Fibroblast of villous mesenchyme (primary cell): ENCODE data around the gene NACA. TPM values are rescaled to one million over a fixed set of nuclear protein-coding genes. Genes with fewer than 3 reads are reported as not detected.

ENCODE experiments used
- DNase-seq: peaks from one replicate; pipeline ENCODE4 v3.0.0-alpha.2; 2010; ENCODE audit warnings: low read depth
- H3K4me3 ChIP-seq: 2 replicates; pipeline ENCODE4 v1.5.1; 2011; ENCODE audit warnings: low read depth, mild to moderate bottlenecking, low read length
- total RNA-seq: library from RNA; depleted of rRNA; stranded (reverse); fragments of >200 nt; gene quantifications from 2 replicates; pipeline ENCODE4 v1.2.3, GENCODE V29; 2012
- TF ChIP-seq, protein P1 (sequence below): IDR thresholded peaks from 2 replicates; pipeline ENCODE4 v1.5.1; 2012; ENCODE audit warnings: low read depth, mild to moderate bottlenecking, low read length; ENCODE audit not compliant: insufficient read depth

Gene NACA
- total RNA-seq, 1 donor: 656 TPM

DNA sequence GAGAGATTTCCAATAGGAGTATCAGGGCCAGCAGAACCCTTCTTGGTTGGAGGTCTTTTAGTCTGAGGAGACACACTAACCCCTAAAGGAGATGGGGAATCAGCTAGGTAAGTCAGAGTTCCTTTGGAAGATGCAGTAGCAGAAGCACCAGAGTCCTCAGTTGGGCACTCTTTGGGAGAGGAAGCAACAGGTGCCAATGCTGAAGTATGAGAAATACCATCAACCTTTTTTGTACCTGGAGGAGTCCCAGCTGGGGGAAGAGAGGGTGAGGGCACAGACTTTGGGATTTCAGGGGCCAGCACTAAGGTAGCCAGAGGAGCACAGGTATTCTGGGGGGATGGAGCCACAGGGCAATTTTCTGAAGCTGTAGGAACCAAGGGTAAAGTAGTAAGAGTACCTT is 6.0 kb downstream of the NACA start:
- H3K4me3 ChIP-seq: no peak overlapping the region
- no peak for DNase-seq
- TF ChIP-seq, protein P1, sequence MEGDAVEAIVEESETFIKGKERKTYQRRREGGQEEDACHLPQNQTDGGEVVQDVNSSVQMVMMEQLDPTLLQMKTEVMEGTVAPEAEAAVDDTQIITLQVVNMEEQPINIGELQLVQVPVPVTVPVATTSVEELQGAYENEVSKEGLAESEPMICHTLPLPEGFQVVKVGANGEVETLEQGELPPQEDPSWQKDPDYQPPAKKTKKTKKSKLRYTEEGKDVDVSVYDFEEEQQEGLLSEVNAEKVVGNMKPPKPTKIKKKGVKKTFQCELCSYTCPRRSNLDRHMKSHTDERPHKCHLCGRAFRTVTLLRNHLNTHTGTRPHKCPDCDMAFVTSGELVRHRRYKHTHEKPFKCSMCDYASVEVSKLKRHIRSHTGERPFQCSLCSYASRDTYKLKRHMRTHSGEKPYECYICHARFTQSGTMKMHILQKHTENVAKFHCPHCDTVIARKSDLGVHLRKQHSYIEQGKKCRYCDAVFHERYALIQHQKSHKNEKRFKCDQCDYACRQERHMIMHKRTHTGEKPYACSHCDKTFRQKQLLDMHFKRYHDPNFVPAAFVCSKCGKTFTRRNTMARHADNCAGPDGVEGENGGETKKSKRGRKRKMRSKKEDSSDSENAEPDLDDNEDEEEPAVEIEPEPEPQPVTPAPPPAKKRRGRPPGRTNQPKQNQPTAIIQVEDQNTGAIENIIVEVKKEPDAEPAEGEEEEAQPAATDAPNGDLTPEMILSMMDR: no peak

DNA sequence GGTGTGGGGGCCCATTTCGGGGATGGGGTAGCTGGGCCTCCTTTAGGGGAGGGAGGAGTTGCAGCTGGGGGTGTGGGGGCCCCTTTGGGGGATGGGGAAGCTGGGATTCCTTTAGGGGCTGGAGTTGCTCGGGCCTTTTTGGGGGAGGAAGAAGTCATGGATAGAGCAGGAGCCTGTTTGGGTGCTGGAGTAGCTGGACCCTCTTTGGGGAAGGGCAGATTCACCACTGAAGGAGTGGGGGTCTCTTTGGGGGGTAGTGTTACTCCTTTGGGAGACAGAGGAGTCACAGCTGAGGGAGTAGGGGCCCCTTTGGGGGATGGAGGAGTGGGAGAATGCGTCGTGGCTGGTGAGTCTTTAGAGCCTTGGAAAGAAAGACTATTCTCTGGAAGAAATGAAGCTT is 6.5 kb downstream of the NACA start:
- H3K4me3 ChIP-seq: no peak overlapping the region
- DNase-seq: no peak
- TF ChIP-seq, protein P1: no peak

DNA sequence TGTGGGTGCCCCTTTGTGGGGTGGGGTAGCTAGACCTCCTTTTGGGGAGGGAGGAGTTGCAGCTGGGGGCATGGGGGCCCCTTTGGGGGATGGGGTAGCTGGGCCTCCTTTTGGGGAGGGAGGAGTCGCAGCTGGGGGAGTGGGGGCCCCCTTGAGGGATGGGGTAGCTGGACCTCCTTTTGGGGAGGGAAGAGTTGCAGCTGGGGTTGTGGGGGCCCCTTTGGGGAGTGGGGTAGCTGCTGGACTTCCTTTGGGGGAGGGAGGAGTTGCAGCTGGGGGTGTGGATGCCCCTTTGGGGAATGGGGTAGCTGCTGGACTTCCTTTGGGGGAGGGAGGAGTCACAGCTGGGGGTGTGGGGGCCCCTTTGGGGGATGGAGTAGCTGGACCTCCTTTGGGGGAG is 7.0 kb downstream of the NACA start:
- H3K4me3 ChIP-seq: no peak overlapping the region
- TF ChIP-seq, protein P1: no peak
- DNase-seq: no peak

DNA sequence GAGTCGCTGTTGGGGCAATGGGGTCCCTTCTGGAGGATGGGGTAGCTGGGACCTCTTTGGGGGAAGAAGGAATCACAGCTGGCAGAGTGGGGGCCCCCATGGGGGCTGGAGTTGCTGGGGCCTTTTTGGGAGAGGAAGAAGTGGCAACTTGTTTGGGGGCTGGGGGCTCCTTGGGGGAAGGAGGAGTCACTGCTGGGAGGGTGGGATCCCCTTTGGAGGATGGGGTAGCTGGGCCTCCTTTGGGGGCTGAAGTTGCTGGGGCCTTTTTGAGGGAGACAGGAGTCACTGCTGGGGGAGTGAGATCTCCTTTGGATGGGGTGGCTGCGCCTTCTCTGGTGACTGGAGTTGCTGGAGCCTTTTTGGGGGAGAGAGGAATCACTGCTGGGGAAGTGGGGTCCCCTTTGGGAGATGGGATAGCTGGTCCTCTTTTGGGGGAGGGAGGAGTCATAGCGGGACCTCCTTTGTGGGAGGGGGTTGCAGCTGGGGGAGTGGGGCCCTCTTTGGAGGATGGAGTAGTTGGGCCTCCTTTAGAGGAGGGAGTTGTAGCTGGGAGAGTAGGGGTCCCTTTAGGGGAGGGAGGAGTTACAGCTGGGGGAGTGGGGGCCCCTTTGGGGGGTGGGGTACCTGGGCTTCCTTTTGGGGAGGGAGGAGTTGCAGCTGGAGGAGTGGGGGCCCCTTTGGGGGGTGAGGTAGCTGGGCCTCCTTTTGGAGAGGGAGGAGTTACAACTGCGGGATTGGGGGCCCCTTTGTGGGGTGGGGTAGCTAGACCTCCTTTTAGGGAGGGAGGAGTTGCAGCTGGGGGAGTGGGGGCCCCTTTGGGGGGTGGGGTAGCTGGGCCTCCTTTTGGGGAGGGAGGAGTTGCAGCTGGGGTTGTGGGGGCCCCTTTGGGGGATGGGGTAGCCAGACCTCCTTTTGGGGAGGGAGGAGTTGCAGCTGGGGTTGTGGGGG is 7.9 kb downstream of the NACA start:
- no peak for DNase-seq
- no peak overlapping the region for H3K4me3 ChIP-seq
- TF ChIP-seq, protein P1: no peak

DNA sequence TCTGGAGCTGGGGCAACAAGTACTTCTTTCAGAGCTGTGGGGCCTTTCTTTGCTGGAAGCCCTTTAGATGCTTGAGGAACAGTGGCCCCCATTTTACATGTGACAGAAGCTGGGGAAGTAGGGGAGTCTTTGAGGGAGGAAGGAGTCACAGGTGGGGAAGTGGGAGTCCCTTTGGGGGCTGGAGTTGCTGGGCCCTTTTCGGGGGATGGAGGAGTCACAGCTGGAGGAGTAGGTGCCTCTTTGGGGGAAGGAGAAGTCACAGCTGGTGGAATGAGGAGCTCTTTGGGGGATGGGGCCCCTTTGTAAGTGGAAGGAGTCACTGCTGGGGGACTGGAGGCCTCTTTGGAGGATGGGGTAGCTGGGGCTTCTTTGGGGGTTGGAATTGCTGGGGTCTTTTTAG is 8.6 kb downstream of the NACA start:
- no peak for DNase-seq
- TF ChIP-seq, protein P1: no peak
- no peak overlapping the region for H3K4me3 ChIP-seq

DNA sequence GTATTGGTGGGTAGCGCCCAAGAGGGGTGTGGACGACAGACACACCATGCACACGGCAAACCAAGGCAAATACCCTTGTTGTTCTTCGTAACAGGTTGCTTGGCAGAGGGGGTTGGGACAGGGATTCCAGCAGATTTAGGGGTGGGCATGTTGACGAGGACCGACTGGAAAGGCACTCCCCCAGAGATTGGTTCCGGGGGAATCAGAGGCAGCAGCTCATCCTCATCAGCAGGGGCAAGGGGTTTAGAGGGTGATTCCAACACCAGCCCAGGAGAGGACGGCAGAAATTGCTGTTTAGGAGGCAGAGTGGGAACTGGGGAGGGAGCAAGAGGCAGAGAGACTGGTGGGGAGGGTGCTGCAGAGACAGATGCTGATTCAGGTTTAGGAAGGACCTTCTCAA is 9.3 kb downstream of the NACA start:
- TF ChIP-seq, protein P1: no peak
- no peak for DNase-seq
- no peak overlapping the region for H3K4me3 ChIP-seq
